Measurements from ENCODE around the gene DMRTB1. TPM values are rescaled to one million over a fixed set of nuclear protein-coding genes. Genes with fewer than 3 reads are reported as not detected.

The DMRTB1 gene
- total and polyA plus RNA-seq, 10 donors = not detected

DNA sequence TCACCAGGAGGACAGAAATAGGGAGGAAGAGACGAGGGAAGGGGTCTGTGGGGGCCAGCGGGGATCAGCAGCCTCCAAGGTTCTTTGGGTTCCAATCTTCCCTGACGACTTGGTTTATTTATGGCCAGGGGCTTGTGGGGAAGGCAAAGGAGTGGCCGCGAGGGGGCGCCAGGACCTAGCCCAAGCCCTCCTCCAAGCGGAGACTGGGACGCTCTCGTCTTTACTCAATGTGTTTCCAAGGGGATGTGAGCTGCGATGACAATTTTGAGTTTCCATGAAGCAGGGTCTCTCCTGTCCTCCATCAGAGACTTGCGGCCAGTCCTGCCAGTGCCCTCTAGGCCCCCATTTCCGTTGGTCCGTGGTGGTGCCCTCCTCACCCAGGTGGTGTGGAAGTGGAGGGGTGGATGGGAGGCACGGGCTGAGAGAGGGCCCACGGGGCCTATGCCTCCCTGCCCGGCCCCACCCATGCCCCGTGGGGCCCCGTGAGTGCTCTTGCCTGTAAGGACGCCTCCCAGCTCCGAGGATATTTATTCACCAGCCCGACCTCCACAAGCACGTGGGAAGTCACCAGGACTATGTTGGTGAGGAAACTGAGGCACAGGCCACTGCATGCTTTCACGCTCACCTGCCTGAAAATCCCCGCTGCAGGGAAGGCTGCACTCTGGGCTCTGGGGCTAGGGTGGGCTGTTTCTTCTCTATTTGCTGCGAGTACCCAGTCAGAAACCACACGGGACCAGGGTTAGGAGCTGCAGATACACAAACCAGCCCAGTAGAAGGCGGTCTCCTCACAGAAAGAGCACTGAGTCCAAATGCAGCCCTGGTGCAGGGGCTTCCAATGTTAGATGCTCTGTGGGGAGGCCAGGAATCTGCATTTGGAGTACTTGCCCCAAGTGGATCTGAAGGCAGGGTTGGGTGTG lies 26.5 kb downstream of the DMRTB1 start:
- Histone ChIP-seq H3K36me3 (no peaks in the 10 kb centered on the region), H3K4me1 (peaks cover 0 to 7% (median 3%) of the 10 kb centered on the region in 6 donors), H3K4me3 (no peak overlapping the region), H3K9me3 (no peaks in the 10 kb centered on the region), H3K27ac (no peak overlapping the region), H3K27me3 (replicated peaks in 1 of 7) (peaks cover 0 to 49% (median 17%) of the 10 kb centered on the region in 7 donors)
- TF ChIP-seq POLR2A (IDR thresholded peaks at IDR 0.05) = no peak
- TF ChIP-seq, protein P1, sequence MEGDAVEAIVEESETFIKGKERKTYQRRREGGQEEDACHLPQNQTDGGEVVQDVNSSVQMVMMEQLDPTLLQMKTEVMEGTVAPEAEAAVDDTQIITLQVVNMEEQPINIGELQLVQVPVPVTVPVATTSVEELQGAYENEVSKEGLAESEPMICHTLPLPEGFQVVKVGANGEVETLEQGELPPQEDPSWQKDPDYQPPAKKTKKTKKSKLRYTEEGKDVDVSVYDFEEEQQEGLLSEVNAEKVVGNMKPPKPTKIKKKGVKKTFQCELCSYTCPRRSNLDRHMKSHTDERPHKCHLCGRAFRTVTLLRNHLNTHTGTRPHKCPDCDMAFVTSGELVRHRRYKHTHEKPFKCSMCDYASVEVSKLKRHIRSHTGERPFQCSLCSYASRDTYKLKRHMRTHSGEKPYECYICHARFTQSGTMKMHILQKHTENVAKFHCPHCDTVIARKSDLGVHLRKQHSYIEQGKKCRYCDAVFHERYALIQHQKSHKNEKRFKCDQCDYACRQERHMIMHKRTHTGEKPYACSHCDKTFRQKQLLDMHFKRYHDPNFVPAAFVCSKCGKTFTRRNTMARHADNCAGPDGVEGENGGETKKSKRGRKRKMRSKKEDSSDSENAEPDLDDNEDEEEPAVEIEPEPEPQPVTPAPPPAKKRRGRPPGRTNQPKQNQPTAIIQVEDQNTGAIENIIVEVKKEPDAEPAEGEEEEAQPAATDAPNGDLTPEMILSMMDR (IDR thresholded peaks at IDR 0.05 in 8 of 11, conservative IDR thresholded peaks at IDR 0.05 in 3 of 11) = peak; percentile 41 to 88 (median 73)
- intact Hi-C loops (cut with DNase I; ENCODE audit: low total_unique reads) = loop anchor here (5.0 kb wide), 1 partner anchor 267 kb away; no protein-coding TSS in a partner anchor
- DNase-seq = peak; percentile 88
- WGBS, 5 donors = 23 to 29% (median 24%) methylated on average over 19 to 27 of the region's 27 CpGs

DNA sequence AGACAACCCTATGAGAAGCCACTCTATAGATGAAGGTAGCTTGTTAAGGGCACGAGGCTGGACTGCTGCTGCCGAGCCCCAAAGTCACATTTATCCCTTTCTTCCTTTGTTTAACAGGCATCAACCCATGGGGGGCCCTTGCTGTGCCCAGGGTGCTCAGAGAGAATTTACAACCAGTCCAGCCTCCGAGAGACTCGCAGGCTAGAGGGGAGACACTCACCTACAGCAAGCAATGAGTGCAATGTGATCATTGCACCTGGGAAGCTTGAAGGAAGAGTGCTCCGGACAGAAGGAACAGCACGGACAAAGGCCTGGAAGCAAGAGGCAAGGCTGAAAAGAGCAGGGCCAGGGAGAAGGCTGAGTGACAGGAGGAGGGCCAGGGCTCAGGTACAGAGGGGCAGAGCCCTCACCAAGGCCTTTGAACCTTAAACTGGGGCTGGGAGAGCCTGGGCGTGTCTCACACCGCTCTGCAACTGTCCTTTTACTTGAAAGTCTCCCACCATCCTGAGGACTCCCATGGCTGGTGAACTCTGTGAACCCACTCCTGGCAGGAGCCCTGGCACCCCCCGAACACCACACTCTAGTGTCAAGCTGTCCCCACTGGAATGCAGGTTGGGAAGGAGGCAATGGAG lies 27.3 kb downstream of the DMRTB1 start:
- peaks cover 0 to 7% (median 3%) of the 10 kb centered on the region in 6 donors for H3K4me1 ChIP-seq
- TF ChIP-seq, protein P1 (IDR thresholded peaks at IDR 0.05 in 8 of 11, conservative IDR thresholded peaks at IDR 0.05 in 3 of 11) = no peak
- TF ChIP-seq POLR2AphosphoS5 (IDR thresholded peaks at IDR 0.05) (no peak), POLR2A (IDR thresholded peaks at IDR 0.05) (no peak)
- no peaks in the 10 kb centered on the region for H3K36me3 ChIP-seq
- intact Hi-C loops (cut with DNase I; ENCODE audit: low total_unique reads) = loop anchor here (5.0 kb wide), 1 partner anchor 266 kb away; no protein-coding TSS in a partner anchor
- peaks cover 0 to 53% (median 17%) of the 10 kb centered on the region in 7 donors for H3K27me3 ChIP-seq (replicated peaks in 1 of 7)
- no peak overlapping the region for H3K27ac ChIP-seq
- H3K9me3 ChIP-seq = no peaks in the 10 kb centered on the region
- no peak overlapping the region for H3K4me3 ChIP-seq
- peak; percentile 47 for DNase-seq
- 76 to 93% (median 86%) methylated on average over 9 of the region's 9 CpGs for WGBS, 5 donors

DNA sequence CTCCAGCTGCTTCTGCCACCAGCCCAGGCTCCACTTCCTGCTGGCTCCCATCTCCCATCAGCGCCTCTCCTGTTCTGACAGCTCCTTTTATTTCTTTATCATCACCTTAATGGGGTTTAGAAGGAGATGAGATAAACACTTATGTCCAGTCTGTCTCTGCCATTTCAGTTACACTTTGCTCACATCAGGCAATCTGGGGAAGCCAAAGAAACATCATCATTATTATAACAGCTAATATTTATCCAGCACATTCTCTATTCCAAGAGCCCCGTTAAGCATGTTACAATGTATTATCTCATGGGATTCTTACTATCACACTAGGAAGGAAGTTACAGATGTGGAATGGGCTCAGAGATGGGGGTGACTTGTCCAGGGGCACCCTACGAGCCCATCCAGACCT lies 31.2 kb downstream of the DMRTB1 start:
- H3K9me3 ChIP-seq = no peaks in the 10 kb centered on the region
- DNase-seq = no peak
- no peak overlapping the region for H3K27ac ChIP-seq
- H3K4me3 ChIP-seq = no peak overlapping the region
- H3K36me3 ChIP-seq = no peaks in the 10 kb centered on the region
- intact Hi-C loops (cut with DNase I; ENCODE audit: low total_unique reads) = no loop called here
- H3K27me3 ChIP-seq (replicated peaks in 1 of 7) = peaks cover 0 to 43% (median 11%) of the 10 kb centered on the region in 7 donors
- TF ChIP-seq POLR2A (IDR thresholded peaks at IDR 0.05) (no peak), POLR2AphosphoS5 (IDR thresholded peaks at IDR 0.05) (no peak)
- TF ChIP-seq, protein P1 (IDR thresholded peaks at IDR 0.05 in 8 of 11, conservative IDR thresholded peaks at IDR 0.05 in 3 of 11) = no peak
- 57 to 75% (median 71%) methylated on average over 3 of the region's 3 CpGs for WGBS, 5 donors
- H3K4me1 ChIP-seq = peaks cover 0 to 5% (median 2%) of the 10 kb centered on the region in 6 donors
